ENCODE results near the gene OAS3. TPM values are rescaled to one million over a fixed set of nuclear protein-coding genes. Genes with fewer than 3 reads are reported as not detected.
A peak's percentile ranks its signal among the peaks of the same experiment; 100 is the strongest.

Gene OAS3
- total and polyA plus RNA-seq, 9 of the 15 experiments (the other 6 are each of a cell fraction or from before 2014, with no cell fraction given) = 0.21 to 2.0 (median 0.83) TPM

- TF ChIP-seq ID3 (CRISPR knock-in tag; IDR thresholded peaks at IDR 0.05) (no peak), ID3 (tag; IDR thresholded peaks at IDR 0.05) (peak; percentile 47; the same call in 1 of the 2 replicates), CHD4 (IDR thresholded peaks at IDR 0.05; ENCODE audit: insufficient read depth, insufficient replicate concordance, low read depth, low read length, poor library complexity, severe bottlenecking) (peak; percentile 79), RBM17 (IDR thresholded peaks at IDR 0.05; ENCODE audit: borderline replicate concordance, low read depth, low read length) (no peak), NKRF (IDR thresholded peaks at IDR 0.05; ENCODE audit: borderline replicate concordance) (peak; percentile 41; the same call in 1 of the 2 replicates), YY1 (IDR thresholded peaks at IDR 0.05; ENCODE audit: borderline replicate concordance in 1 of 3, control insufficient read depth in 1 of 3, extremely low read depth in 1 of 3, insufficient read depth in 3 of 3, insufficient read length in 1 of 3, insufficient replicate concordance in 2 of 3, low read depth in 1 of 3, low read length in 2 of 3) (peak in 1 of 3 experiments; percentile 39), KDM1A (IDR thresholded peaks at IDR 0.05) (peak in 1 of 2 experiments; percentile 58; a peak in 2 of 4 replicates), TAF7 (tag; IDR thresholded peaks at IDR 0.05) (0 out of 2 replicates have a peak, but pooled peaks have one; percentile 17), NR1H2 (CRISPR knock-in tag; IDR thresholded peaks at IDR 0.05) (no peak), CCNT2 (IDR thresholded peaks at IDR 0.05; ENCODE audit: borderline replicate concordance, extremely low read depth, insufficient read length, low read depth, low read length) (peak; percentile 25), CBX8 (IDR thresholded peaks at IDR 0.05; ENCODE audit: borderline replicate concordance, extremely low read depth, low read depth, low read length, poor library complexity, severe bottlenecking) (no peak), ZBTB7A (IDR thresholded peaks at IDR 0.05; ENCODE audit: borderline replicate concordance, control insufficient read depth, low read depth, low read length) (no peak), CEBPZ (IDR thresholded peaks at IDR 0.05; ENCODE audit: borderline replicate concordance, low read depth, low read length) (no peak), ZFX (CRISPR knock-in tag; IDR thresholded peaks at IDR 0.05) (peak; percentile 61), NRF1 (conservative IDR thresholded peaks at IDR 0.05 in 1 of 2, IDR thresholded peaks at IDR 0.05 in 1 of 2) (peak; percentile 88 to 90), CREB1 (IDR thresholded peaks at IDR 0.05) (no peak), CREB1 (CRISPR knock-in tag; IDR thresholded peaks at IDR 0.05) (0 out of 2 replicates have a peak, but pooled peaks have one; percentile 9), RBBP5 (IDR thresholded peaks at IDR 0.05; ENCODE audit: borderline replicate concordance, insufficient read depth, low read length, poor library complexity, severe bottlenecking) (peak; percentile 23)
Observed at GRCh38 chr12:112937741-112938719, at the start of gene OAS3 (continued).
